Gastroesophageal sphincter (tissue), 3 donors: ENCODE measurements around the gene AURKAIP1.

Experiments
- CTCF ChIP-seq, 4 experiments: fragments of 200-600 bp in 2 of 4; fragments of 450-650 bp in 2 of 4; sonication (generic) in 1 of 4; IDR thresholded peaks; one replicate each; pipeline ENCODE4 v1.5.1; 2017 to 2019; ENCODE audit warnings: antibody characterized with exemption in 4 of 4, mild to moderate bottlenecking in 2 of 4, moderate library complexity in 2 of 4
- EP300 ChIP-seq: sonication (generic); formaldehyde crosslinking; IDR thresholded peaks from one replicate; pipeline ENCODE4 v1.6.1; 2017; ENCODE audit warnings: antibody characterized with exemption, mild to moderate bottlenecking
- POLR2A ChIP-seq, 2 donors: fragments of 450-650 bp; IDR thresholded peaks; one replicate each; pipeline ENCODE4 v1.6.1; 2017; ENCODE audit warnings: antibody characterized with exemption in 2 of 2, mild to moderate bottlenecking in 2 of 2, moderate library complexity in 1 of 2
- POLR2AphosphoS5 ChIP-seq: sonication (generic); formaldehyde crosslinking; IDR thresholded peaks from one replicate; pipeline ENCODE4 v1.6.1; 2017; ENCODE audit warnings: antibody characterized with exemption

- TF ChIP-seq POLR2A (IDR thresholded peaks at IDR 0.05) (no peak), POLR2AphosphoS5 (no peak), EP300 (no peak), CTCF (IDR thresholded peaks at IDR 0.05) (no peak)
These were observed 22.1 kb downstream of the AURKAIP1 start for GRCh38 chr1:1352786-1353388.
